Astrocyte (in vitro differentiated cells and primary cell): ENCODE data around the gene SHISAL2B.

Experiments used
- EZH2 ChIP-seq: IDR thresholded peaks from 2 replicates; pipeline ENCODE4 v1.6.1; 2012; ENCODE audit warnings: mild to moderate bottlenecking, low read length, inconsistent platforms; ENCODE audit not compliant: insufficient read depth
- TF ChIP-seq, protein P1 (sequence below): IDR thresholded peaks from 2 replicates; pipeline ENCODE4 v1.5.1; 2011; ENCODE audit warnings: low read depth, mild to moderate bottlenecking, inconsistent platforms, low read length, moderate library complexity; ENCODE audit not compliant: insufficient read depth

DNA sequence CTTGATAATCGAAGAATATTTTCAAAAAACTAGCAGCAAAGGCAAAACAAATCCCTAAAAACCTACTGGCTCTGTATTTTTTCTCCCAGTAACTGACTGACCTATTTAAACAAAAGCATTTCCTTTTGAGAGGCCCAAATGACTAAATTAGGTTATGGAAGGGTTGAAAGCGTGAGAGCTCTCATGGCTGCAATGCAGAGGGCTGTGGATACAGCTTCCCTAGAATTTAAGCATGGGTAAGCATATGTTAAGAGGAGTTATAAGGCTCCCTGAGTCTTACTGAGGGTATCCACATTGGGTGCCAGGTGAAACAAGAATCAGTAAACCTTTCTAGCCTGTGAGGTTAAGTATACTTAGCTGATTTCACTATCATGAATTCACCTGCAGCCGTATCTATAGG is 32.3 kb downstream of the SHISAL2B start:
- TF ChIP-seq, protein P1, sequence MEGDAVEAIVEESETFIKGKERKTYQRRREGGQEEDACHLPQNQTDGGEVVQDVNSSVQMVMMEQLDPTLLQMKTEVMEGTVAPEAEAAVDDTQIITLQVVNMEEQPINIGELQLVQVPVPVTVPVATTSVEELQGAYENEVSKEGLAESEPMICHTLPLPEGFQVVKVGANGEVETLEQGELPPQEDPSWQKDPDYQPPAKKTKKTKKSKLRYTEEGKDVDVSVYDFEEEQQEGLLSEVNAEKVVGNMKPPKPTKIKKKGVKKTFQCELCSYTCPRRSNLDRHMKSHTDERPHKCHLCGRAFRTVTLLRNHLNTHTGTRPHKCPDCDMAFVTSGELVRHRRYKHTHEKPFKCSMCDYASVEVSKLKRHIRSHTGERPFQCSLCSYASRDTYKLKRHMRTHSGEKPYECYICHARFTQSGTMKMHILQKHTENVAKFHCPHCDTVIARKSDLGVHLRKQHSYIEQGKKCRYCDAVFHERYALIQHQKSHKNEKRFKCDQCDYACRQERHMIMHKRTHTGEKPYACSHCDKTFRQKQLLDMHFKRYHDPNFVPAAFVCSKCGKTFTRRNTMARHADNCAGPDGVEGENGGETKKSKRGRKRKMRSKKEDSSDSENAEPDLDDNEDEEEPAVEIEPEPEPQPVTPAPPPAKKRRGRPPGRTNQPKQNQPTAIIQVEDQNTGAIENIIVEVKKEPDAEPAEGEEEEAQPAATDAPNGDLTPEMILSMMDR: no peak
- TF ChIP-seq EZH2: no peak
